Activated naive CD4-positive, alpha-beta T cell (primary cell): Measurements from ENCODE around the gene ST3GAL3.
A peak's percentile ranks its signal among the peaks of the same experiment; 100 is the strongest.
"Not testable (repeated sequence)": the region's sequence is repeated elsewhere in the genome, so short reads cannot be mapped to it uniquely, and the experiment has no call there.

Experiments used
- DNase-seq, 4 experiments: peaks; one replicate each; lab custom pipeline; 2025; lab: John Stamatoyannopoulos, UW

The ST3GAL3 gene

GRCh38 chr1:43822040-43822690 is 114.8 kb downstream of the ST3GAL3 start:
- DNase-seq: no peak

GRCh38 chr1:43824795-43825194 is 117.5 kb downstream of the ST3GAL3 start:
- no peak for DNase-seq

- no peak for DNase-seq
Observed at GRCh38 chr1:43828574-43828973, 121.2 kb downstream of the ST3GAL3 start.

GRCh38 chr1:43830802-43831201 is 123.5 kb downstream of the ST3GAL3 start:
- no peak for DNase-seq

- no peak for DNase-seq
Observed at GRCh38 chr1:43831851-43832250, 124.5 kb downstream of the ST3GAL3 start.

GRCh38 chr1:43832255-43832654 is 124.9 kb downstream of the ST3GAL3 start:
- DNase-seq: no peak

GRCh38 chr1:43832998-43833397 is 125.7 kb downstream of the ST3GAL3 start:
- DNase-seq: no peak

- not testable (repeated sequence) for DNase-seq
Observed at GRCh38 chr1:43833902-43834279, 126.6 kb downstream of the ST3GAL3 start.

GRCh38 chr1:43834280-43835081 is 127.1 kb downstream of the ST3GAL3 start:
- DNase-seq: no peak

GRCh38 chr1:43835082-43836021 is 128.0 kb downstream of the ST3GAL3 start:
- DNase-seq: no peak

GRCh38 chr1:43836267-43836951 is 129.1 kb downstream of the ST3GAL3 start:
- peak; percentile 17 to 74 (median 44) for DNase-seq

GRCh38 chr1:43839056-43839455 is 131.7 kb downstream of the ST3GAL3 start:
- no peak for DNase-seq

GRCh38 chr1:43841321-43842174 is 134.2 kb downstream of the ST3GAL3 start:
- no peak for DNase-seq

GRCh38 chr1:43842175-43842498 is 134.8 kb downstream of the ST3GAL3 start:
- DNase-seq: no peak

- DNase-seq: no peak
Observed at GRCh38 chr1:43843684-43844083, 136.3 kb downstream of the ST3GAL3 start.

GRCh38 chr1:43844114-43844513 is 136.8 kb downstream of the ST3GAL3 start:
- no peak for DNase-seq

GRCh38 chr1:43847290-43847689 is 140.0 kb downstream of the ST3GAL3 start:
- DNase-seq: no peak

- DNase-seq: no peak
Observed at GRCh38 chr1:43847882-43848281, 140.5 kb downstream of the ST3GAL3 start.

GRCh38 chr1:43849670-43850069 is 142.3 kb downstream of the ST3GAL3 start:
- DNase-seq: no peak

- no peak for DNase-seq
Observed at GRCh38 chr1:43850591-43851233, 143.4 kb downstream of the ST3GAL3 start.
